ENCODE data around the gene PIGU.

DNA sequence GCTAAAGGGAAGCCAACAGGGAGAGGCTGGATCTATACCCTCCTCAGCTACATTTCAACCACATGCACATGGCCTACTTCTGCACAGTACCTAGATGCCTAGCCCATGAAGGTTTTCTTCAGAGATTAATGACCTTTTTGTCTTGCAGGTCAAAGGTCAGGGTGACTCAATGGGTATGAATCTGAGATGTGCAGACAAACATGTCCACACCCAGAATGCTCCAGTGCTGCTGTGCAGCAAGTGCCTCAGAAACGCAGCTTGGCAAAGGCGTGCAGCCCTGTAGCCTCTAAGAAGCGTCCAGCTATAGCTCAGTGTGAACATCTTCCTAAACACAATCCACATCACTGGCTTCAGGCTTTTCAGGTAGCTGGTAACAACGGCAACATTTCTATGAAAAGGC lies 94.0 kb downstream of the PIGU start:
- TF ChIP-seq EZH2 (IDR thresholded peaks at IDR 0.05) = no peak
- TF ChIP-seq, protein P1, sequence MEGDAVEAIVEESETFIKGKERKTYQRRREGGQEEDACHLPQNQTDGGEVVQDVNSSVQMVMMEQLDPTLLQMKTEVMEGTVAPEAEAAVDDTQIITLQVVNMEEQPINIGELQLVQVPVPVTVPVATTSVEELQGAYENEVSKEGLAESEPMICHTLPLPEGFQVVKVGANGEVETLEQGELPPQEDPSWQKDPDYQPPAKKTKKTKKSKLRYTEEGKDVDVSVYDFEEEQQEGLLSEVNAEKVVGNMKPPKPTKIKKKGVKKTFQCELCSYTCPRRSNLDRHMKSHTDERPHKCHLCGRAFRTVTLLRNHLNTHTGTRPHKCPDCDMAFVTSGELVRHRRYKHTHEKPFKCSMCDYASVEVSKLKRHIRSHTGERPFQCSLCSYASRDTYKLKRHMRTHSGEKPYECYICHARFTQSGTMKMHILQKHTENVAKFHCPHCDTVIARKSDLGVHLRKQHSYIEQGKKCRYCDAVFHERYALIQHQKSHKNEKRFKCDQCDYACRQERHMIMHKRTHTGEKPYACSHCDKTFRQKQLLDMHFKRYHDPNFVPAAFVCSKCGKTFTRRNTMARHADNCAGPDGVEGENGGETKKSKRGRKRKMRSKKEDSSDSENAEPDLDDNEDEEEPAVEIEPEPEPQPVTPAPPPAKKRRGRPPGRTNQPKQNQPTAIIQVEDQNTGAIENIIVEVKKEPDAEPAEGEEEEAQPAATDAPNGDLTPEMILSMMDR (IDR thresholded peaks at IDR 0.05) = no peak
